Measurements from ENCODE around the gene BEND6.

The BEND6 gene

DNA sequence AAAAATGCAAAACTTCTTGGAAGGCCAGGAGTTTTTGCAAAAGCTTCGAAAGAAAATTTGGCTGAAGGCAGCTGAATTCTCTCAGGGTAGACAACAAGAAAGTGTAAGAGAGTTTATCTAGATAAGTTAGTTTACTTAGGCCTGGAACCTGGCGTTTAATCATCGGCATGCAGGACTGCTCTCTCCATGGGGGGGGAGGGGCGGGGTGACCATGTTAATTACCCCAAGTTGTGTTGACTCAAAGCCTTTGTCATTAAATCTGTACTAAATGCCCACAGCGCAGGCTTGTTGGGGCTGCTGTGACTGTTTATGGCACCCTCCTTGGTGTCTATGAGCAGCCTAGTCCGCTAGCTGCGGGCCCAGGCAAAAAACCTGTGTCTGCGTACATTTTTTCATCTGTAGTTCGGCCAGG lies 115.0 kb downstream of the BEND6 start:
- TF ChIP-seq CTCF (IDR thresholded peaks at IDR 0.05; ENCODE audit: borderline replicate concordance, insufficient read depth, low read depth, low read length) = no peak
- H3K4me3 ChIP-seq (ENCODE audit: low read depth, low read length) = no peak overlapping the region

- no peak overlapping the region for H3K4me3 ChIP-seq (ENCODE audit: low read depth, low read length)
- TF ChIP-seq CTCF (IDR thresholded peaks at IDR 0.05; ENCODE audit: borderline replicate concordance, insufficient read depth, low read depth, low read length) = no peak
Observed at GRCh38 chr6:57072108-57072507, 117.2 kb downstream of the BEND6 start.

- no peak for TF ChIP-seq CTCF (IDR thresholded peaks at IDR 0.05; ENCODE audit: borderline replicate concordance, insufficient read depth, low read depth, low read length)
- H3K4me3 ChIP-seq (ENCODE audit: low read depth, low read length) = no peak overlapping the region
Observed at GRCh38 chr6:57074383-57074782, 119.5 kb downstream of the BEND6 start.

DNA sequence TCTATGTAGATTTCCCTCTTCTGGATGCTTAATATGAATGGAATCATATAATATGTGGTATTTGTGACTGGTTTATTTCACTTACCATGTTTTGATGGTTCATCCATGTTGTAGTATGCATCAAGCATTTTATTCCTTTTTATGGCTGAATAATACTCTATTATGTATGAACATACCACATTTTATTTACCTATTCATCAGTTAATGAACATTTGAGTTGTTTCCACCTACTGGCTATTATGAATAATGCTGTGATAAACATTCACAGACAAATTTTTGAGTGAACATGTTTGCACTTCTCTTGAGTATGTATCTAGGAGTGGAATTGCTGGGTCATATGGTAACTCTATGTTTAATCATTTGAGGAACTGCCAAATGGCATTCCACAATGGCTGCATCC lies 120.2 kb downstream of the BEND6 start:
- H3K4me3 ChIP-seq (ENCODE audit: low read depth, low read length) = no peak overlapping the region
- no peak for TF ChIP-seq CTCF (IDR thresholded peaks at IDR 0.05; ENCODE audit: borderline replicate concordance, insufficient read depth, low read depth, low read length)
